Measurements from ENCODE around the gene SHMT2. TPM values are rescaled to one million over a fixed set of nuclear protein-coding genes. Genes with fewer than 3 reads are reported as not detected.

Gene SHMT2
- total RNA-seq, 4 donors from 2014 or later = 62.4 to 71.8 (median 67.4) TPM

GRCh38 chr12:57203791-57204190 lies 25.7 kb upstream of the SHMT2 start:
- no peak for DNase-seq (ENCODE audit: low spot score in 2 of 2)
- intact Hi-C loops (cut with DNase I; ENCODE audit: low total_unique reads) = no loop called here
- H3K4me3 ChIP-seq (ENCODE audit: low read depth, poor library complexity, severe bottlenecking) = no peak overlapping the region
- TF ChIP-seq CTCF (IDR thresholded peaks at IDR 0.05) (no peak), POLR2A (IDR thresholded peaks at IDR 0.05) (no peak)
- WGBS, 2 donors = 78 to 82% methylated on average over 10 of the region's 11 CpGs

- H3K4me3 ChIP-seq (ENCODE audit: low read depth, poor library complexity, severe bottlenecking) = no peak overlapping the region
- TF ChIP-seq CTCF (IDR thresholded peaks at IDR 0.05) (no peak), POLR2A (IDR thresholded peaks at IDR 0.05) (no peak)
- intact Hi-C loops (cut with DNase I; ENCODE audit: low total_unique reads) = no loop called here
- WGBS, 2 donors = 87 to 89% methylated on average over 19 of the region's 19 CpGs
- no peak for DNase-seq (ENCODE audit: low spot score in 2 of 2)
Observed at GRCh38 chr12:57204454-57204853, 25.1 kb upstream of the SHMT2 start.

GRCh38 chr12:57205186-57205585 lies 24.3 kb upstream of the SHMT2 start:
- no peak overlapping the region for H3K4me3 ChIP-seq (ENCODE audit: low read depth, poor library complexity, severe bottlenecking)
- intact Hi-C loops (cut with DNase I; ENCODE audit: low total_unique reads) = no loop called here
- 94 to 96% methylated on average over 26 of the region's 26 CpGs for WGBS, 2 donors
- no peak for TF ChIP-seq CTCF (IDR thresholded peaks at IDR 0.05)
- no peak for TF ChIP-seq POLR2A (IDR thresholded peaks at IDR 0.05)
- no peak for DNase-seq (ENCODE audit: low spot score in 2 of 2)

- no peak for DNase-seq (ENCODE audit: low spot score in 2 of 2)
- WGBS, 2 donors = 79 to 82% methylated on average over 7 of the region's 7 CpGs
- no peak for TF ChIP-seq CTCF (IDR thresholded peaks at IDR 0.05)
- TF ChIP-seq POLR2A (IDR thresholded peaks at IDR 0.05) = no peak
Observed at GRCh38 chr12:57205931-57206330, 23.6 kb upstream of the SHMT2 start.

GRCh38 chr12:57207731-57208630 lies 21.5 kb upstream of the SHMT2 start:
- intact Hi-C loops (cut with DNase I; ENCODE audit: low total_unique reads) = no loop called here
- whole genome bisulfite sequencing, 2 donors = 84 to 89% methylated on average over 26 to 28 of the region's 29 CpGs

More at GRCh38 chr12:57205931-57206330, 23.6 kb upstream of the SHMT2 start:
- intact Hi-C loops (cut with DNase I; ENCODE audit: low total_unique reads) = no loop called here
- no peak overlapping the region for H3K4me3 ChIP-seq (ENCODE audit: low read depth, poor library complexity, severe bottlenecking)

More at GRCh38 chr12:57207731-57208630, 21.5 kb upstream of the SHMT2 start:
- TF ChIP-seq POLR2A (IDR thresholded peaks at IDR 0.05) = no peak
- no peak for TF ChIP-seq CTCF (IDR thresholded peaks at IDR 0.05)
- DNase-seq (ENCODE audit: low spot score in 2 of 2) = no peak
- no peak overlapping the region for H3K4me3 ChIP-seq (ENCODE audit: low read depth, poor library complexity, severe bottlenecking)
